Erythroblast (primary cell): ENCODE measurements around the gene ULBP1.
"Not testable (repeated sequence)": the region's sequence is repeated elsewhere in the genome, so short reads cannot be mapped to it uniquely, and the experiment has no call there.

Experiments used
- DNase-seq, 2 experiments: peaks; one replicate each; lab custom pipeline; 2025; lab: John Stamatoyannopoulos, UW
- GATA1 ChIP-seq: IDR thresholded peaks from 2 replicates; pipeline ENCODE4 v1.6.1; 2011; ENCODE audit warnings: low read depth, mild to moderate bottlenecking, control low read depth, low read length, moderate library complexity
- POLR2A ChIP-seq: IDR thresholded peaks from 2 replicates; pipeline ENCODE4 v1.6.1; 2011; ENCODE audit warnings: mild to moderate bottlenecking, low read length

Gene ULBP1

DNA sequence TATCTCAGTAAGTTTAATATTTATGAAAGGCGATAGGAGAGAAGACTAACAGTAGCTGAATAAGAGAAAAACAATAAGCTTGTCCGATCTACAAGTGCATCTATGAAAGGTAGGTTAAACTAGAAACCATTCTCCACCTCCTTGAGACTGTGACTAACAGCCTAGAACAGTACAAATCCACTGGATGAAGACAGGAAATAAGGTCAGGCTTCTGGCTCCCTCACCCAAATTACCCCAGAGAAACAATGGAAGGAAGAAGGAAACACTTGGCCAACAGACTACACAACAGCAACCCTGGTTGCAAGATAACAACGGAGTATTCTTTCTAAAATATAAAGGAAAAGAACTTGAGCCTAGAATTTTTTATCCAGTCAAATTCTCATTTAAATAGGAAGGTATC, 5.6 kb upstream of the ULBP1 start:
- not testable (repeated sequence) for DNase-seq

DNA sequence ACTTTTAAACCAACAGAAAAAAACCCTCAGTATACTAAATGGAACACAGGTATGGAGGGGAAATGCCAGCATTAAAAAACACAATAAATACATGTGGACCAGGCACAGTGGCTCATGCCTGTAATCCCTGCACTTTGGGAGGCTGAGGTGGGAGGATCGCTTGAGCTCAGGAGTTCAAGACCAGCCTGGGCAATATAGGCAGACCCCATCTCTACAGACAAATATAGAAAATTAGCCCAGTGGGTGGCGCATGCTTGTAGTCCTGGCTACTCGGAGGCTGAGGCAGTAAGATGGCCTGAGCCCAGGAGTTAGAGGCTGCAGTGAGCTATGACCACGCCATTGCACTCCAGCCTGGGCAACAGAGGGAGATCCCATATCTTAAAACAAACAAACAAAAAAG, 3.9 kb upstream of the ULBP1 start:
- not testable (repeated sequence) for DNase-seq

- no peak for DNase-seq
- no peak for TF ChIP-seq POLR2A
- TF ChIP-seq GATA1, result no peak
Measured at GRCh38 chr6:149960488-149960887, 3.3 kb upstream of the ULBP1 start.

DNA sequence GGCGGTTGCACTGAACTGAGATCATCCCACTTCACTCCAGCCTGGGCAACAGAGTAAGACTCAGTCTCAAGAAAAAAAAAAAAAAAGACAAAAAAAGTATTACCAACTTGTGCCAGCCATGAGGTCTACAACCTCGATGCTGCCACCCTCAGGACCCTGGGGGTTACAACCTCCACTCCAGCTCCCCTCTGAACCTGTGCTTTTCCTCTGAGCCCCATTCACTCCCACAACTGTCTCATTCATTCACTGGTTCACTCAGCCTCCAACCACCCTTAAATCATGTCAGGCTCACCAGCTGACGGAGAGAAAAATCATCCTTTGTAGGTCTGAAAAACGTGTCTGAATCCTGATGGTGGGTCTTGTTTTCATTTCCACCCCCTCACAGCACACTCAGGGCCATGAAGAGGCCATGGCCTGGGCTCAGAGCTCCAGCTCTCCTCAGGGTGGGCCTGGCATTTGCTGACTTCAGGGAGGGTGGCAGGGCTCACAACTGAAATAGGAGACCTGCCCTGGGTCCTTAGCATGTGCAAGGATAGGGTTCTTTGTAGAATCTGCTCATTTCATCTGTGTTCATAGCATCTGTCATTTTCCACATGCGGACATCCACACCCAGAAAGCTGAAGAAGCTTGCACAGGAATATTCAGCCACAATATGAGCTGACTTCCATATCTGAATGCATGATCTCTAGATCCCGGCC, 1.9 kb upstream of the ULBP1 start:
- DNase-seq, result peak; percentile 16 to 40
- no peak for TF ChIP-seq POLR2A
- TF ChIP-seq GATA1, result no peak

DNA sequence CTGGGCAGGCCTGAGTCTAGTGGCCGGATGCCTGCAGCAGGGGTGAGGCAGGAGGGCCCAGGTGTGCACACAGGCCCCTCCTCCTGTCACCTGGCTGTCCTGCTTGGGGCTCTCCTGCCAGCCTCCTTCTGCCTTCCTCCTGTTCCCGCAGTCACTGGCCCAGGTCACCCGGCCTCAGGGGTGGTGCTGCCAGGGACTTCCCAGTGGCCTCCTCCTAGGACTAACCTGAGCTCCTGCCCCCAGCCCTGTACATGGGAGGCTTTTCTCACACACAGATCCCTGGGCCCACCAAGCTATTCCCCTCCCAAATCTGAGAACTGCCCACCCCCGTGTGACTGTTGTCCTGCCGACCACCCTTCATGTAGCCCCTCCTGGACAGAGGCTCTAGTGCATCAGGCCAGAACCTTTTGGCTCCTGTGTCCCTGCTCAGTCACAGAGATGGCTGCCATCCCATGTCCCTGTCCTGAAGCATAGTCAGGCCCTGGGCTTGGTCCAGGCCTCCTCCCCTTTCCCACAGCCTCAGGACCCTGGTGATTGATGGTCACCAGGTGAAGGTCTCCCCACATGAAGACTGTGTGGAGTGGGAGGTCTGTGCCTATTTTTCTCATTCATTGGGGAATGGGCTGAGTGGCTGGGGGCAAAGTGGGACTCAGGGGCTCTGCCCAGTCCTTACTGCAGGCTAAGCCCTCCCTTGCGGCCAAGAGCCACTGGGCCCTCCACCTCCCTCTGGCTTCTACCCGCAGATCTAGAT, 1.1 kb upstream of the ULBP1 start:
- TF ChIP-seq POLR2A (no peak), GATA1 (no peak)
- no peak for DNase-seq

GRCh38 chr6:149963212-149963461, 606 bp upstream of the ULBP1 start:
- DNase-seq, result peak; percentile 80 to 89
- TF ChIP-seq GATA1 (no peak), POLR2A (no peak)

GRCh38 chr6:149964308-149965193, 808 bp downstream of the ULBP1 start:
- TF ChIP-seq GATA1 (no peak), POLR2A (no peak)
- peak; percentile 53 to 71 for DNase-seq

DNA sequence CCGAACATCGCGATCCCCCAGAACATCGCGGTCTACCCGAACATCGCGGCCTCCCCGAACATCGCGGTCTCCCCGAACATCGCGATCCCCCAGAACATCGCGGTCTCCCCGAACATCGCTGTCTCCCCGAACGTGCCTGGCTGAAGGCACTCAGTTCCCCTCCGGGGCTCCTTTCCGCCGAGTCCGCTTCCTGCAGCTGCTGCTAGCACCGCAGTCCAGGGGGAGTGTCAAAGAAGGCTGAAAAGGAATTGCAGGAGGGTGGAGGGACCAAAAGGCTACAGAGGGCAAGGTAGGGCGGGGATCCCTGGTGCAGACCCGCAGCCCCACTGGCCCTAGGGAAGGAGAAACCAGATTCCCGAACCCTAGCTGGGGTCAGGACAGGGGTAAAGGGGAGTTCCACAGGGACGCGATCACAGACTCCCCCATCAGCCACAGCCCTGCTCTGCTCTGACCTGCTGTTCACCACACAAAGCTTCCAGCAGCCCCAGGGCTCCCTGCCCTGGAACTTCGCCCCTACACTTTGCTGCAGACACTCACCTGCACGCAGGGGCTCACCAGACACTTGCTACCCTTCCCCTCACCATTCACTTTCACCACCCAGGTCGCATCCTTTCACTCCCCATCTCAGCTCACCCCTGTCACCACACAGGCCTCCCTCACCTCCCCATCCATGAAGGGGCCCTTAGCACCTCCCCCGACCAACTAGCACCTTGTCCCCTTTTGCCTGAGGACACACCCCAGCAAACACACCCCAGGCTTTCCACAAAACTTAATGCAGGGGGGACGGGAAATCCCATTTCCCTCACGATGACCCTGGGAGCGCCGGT, 1.7 kb downstream of the ULBP1 start:
- TF ChIP-seq POLR2A (no peak), GATA1 (no peak)
- DNase-seq, result peak; percentile 13 to 32

DNA sequence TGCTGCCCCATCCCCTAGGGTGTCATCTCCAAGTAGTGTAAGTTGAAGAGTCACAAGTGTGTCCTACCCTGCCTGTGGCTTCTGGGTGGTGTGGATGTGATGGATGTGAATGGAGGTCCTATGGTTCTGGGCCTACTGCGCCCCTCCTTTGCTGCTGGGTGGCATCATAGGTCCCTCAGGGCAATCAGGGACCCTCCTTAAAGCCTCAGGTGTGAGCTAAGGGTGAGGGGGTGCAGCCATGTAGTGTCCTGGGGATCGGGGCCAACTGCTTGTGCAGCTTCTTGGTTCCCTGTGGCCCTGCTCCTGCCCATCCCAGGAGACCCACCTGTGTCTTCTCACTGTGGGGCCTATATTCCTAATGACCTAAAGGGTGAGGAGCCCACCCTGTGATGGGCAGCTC, 2.6 kb downstream of the ULBP1 start:
- DNase-seq, result not testable (repeated sequence)

- TF ChIP-seq POLR2A (no peak), GATA1 (no peak)
- no peak for DNase-seq
Measured at GRCh38 chr6:149967591-149967990, 3.8 kb downstream of the ULBP1 start.

GRCh38 chr6:149967999-149968398, 4.3 kb downstream of the ULBP1 start:
- DNase-seq, result not testable (repeated sequence)

GRCh38 chr6:149968909-149969308, 5.2 kb downstream of the ULBP1 start:
- DNase-seq, result not testable (repeated sequence)

DNA sequence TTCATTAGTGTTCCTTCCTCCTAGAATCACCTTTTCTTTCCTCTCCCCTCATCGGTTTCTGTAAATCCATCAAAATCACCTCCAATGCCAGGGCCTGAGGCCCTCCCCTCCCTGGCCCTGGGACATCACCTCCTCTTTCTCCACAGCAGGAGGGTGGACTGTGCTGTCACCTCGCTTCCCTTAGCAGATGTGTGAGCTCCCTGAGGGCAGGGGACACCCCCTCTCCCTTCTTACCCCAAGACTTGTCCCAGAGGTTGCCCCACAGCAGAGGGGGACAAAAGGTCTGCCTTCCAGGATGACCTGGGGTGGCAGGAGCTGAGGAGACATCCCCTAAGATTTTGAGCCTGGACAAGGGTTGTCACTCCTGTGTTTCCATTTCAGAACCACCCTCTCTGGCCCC, 5.9 kb downstream of the ULBP1 start:
- TF ChIP-seq GATA1 (no peak), POLR2A (no peak)
- DNase-seq, result no peak

GRCh38 chr6:149974394-149974793, 10.7 kb downstream of the ULBP1 start:
- not testable (repeated sequence) for DNase-seq
